ENCODE data around the gene MIA3. TPM values are rescaled to one million over a fixed set of nuclear protein-coding genes. Genes with fewer than 3 reads are reported as not detected.

MIA3 gene
- polyA plus RNA-seq, 1 of the 3 experiments (the other 2 are of a cell fraction): 51.4 TPM

DNA sequence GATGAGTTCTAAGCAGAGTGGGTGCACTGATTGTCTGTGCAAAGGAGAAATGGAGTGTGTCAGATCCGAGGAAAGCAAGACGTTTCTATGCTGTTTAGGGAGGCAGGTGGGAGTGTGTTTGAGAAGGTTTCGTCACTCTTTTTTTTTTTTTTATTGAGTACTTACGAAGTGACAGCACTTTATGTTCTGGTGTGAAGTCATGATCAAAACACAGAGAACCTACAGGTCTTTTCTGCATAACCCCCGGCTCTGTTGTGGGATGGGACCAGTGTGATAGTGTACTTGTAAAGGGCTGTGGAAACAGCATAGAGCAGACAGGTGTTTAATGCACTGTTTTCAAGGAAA is 26.7 kb downstream of the MIA3 start (continued):
- TF ChIP-seq ZBTB33 (IDR thresholded peaks at IDR 0.05; ENCODE audit: borderline replicate concordance, low read depth) (no peak), TAF1 (IDR thresholded peaks at IDR 0.05; ENCODE audit: borderline replicate concordance, low read depth, low read length) (no peak), NRF1 (IDR thresholded peaks at IDR 0.05; ENCODE audit: low read depth, low read length) (no peak), GATA2 (CRISPR knock-in tag; IDR thresholded peaks at IDR 0.05) (no peak)

DNA sequence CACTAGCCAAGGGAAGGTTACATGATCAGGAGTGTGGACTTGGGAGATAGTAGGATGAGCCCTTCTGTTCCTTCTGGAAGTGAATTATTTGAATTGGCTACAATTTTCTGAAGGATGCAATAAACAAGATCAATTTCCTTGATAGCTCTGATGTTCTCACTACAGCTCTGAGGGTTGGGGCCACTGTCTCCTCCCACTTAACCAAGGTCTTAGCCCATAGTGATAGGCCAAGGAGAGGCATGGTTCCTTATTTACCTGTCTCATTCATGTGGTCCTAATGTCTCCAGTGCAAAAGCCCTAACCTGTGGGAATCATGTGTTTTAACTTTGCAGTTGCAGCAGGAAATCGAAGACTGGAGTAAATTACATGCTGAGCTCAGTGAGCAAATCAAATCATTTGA is 34.8 kb downstream of the MIA3 start:
- no peaks in the 10 kb centered on the region for H3K9me2 ChIP-seq
- H3K4me2 ChIP-seq: no peak overlapping the region
- H3K79me2 ChIP-seq (ENCODE audit: insufficient read depth): no peaks in the 10 kb centered on the region
- no peak overlapping the region for H3K9ac ChIP-seq
- H3K27me3 ChIP-seq (ENCODE audit: insufficient read depth): no peaks in the 10 kb centered on the region
- no peak overlapping the region for H3K4me3 ChIP-seq (ENCODE audit: low read depth in 2 of 2, low read length in 1 of 2)
- WGBS (ENCODE audit: low lambda C conversion rate): 71% methylated on average over 1 of the region's 1 CpG
- ChIA-PET CTCF (interaction anchor here (0.9 kb wide), 1 partner anchor 18 kb away, joined by 3 read pairs; no protein-coding TSS in a partner anchor), POLR2A (interaction anchor here (1.6 kb wide), 1 partner anchor 9 kb away, joined by 3 read pairs; no protein-coding TSS in a partner anchor)
- H3K4me1 ChIP-seq (ENCODE audit: control insufficient read depth in 1 of 2, insufficient read depth in 2 of 2, low read depth in 1 of 2, low read length in 1 of 2): no peaks in the 10 kb centered on the region
- DNase-seq: no peak
- peaks cover 68 to 94% of the 10 kb centered on the region in 2 experiments for H3K36me3 ChIP-seq (replicated peaks in 1 of 2; ENCODE audit: control insufficient read depth in 1 of 2, insufficient read depth in 2 of 2, low read length in 1 of 2)
- no peak overlapping the region for H2AFZ ChIP-seq (ENCODE audit: low read depth)
- H3K27ac ChIP-seq (ENCODE audit: low read depth in 2 of 2, low read length in 1 of 2): no peak overlapping the region
- TF ChIP-seq MAX (IDR thresholded peaks at IDR 0.05; ENCODE audit: low read depth) (no peak), NRF1 (IDR thresholded peaks at IDR 0.05; ENCODE audit: low read depth, low read length) (no peak), MEF2A (IDR thresholded peaks at IDR 0.05; ENCODE audit: borderline replicate concordance, low read depth) (no peak), REST (IDR thresholded peaks at IDR 0.05; ENCODE audit: low read depth, low read length) (no peak), POLR2AphosphoS5 (IDR thresholded peaks at IDR 0.05; ENCODE audit: low read depth, low read length) (no peak), FOXJ3 (CRISPR knock-in tag; IDR thresholded peaks at IDR 0.05) (no peak), CHD2 (IDR thresholded peaks at IDR 0.05; ENCODE audit: low read length, partially characterized antibody) (no peak), GATA2 (CRISPR knock-in tag; IDR thresholded peaks at IDR 0.05) (no peak), EZH2phosphoT487 (IDR thresholded peaks at IDR 0.05; ENCODE audit: borderline replicate concordance, low read depth) (no peak), ZBTB33 (IDR thresholded peaks at IDR 0.05; ENCODE audit: borderline replicate concordance, low read depth) (no peak), MXI1 (IDR thresholded peaks at IDR 0.05; ENCODE audit: low read depth, low read length) (no peak), EP300 (IDR thresholded peaks at IDR 0.05; ENCODE audit: borderline replicate concordance in 1 of 2, low read depth in 1 of 2, low read length in 1 of 2) (no peak), SIN3A (IDR thresholded peaks at IDR 0.05; ENCODE audit: borderline replicate concordance, low read depth, low read length) (no peak), RCOR1 (IDR thresholded peaks at IDR 0.05; ENCODE audit: low read length) (no peak)
- TF ChIP-seq, protein P1, sequence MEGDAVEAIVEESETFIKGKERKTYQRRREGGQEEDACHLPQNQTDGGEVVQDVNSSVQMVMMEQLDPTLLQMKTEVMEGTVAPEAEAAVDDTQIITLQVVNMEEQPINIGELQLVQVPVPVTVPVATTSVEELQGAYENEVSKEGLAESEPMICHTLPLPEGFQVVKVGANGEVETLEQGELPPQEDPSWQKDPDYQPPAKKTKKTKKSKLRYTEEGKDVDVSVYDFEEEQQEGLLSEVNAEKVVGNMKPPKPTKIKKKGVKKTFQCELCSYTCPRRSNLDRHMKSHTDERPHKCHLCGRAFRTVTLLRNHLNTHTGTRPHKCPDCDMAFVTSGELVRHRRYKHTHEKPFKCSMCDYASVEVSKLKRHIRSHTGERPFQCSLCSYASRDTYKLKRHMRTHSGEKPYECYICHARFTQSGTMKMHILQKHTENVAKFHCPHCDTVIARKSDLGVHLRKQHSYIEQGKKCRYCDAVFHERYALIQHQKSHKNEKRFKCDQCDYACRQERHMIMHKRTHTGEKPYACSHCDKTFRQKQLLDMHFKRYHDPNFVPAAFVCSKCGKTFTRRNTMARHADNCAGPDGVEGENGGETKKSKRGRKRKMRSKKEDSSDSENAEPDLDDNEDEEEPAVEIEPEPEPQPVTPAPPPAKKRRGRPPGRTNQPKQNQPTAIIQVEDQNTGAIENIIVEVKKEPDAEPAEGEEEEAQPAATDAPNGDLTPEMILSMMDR (IDR thresholded peaks at IDR 0.05): no peak
- TF ChIP-seq, protein P2, sequence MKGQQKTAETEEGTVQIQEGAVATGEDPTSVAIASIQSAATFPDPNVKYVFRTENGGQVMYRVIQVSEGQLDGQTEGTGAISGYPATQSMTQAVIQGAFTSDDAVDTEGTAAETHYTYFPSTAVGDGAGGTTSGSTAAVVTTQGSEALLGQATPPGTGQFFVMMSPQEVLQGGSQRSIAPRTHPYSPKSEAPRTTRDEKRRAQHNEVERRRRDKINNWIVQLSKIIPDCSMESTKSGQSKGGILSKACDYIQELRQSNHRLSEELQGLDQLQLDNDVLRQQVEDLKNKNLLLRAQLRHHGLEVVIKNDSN (IDR thresholded peaks at IDR 0.05; ENCODE audit: borderline replicate concordance, low read depth): no peak
- H4K20me1 ChIP-seq (ENCODE audit: insufficient read depth): no peaks in the 10 kb centered on the region
- H3F3A ChIP-seq (replicated peaks; ENCODE audit: insufficient read depth): peaks cover 6% of the 10 kb centered on the region
- no peaks in the 10 kb centered on the region for H3K9me3 ChIP-seq
